H1 (cell line): ENCODE data around the gene JAG2. TPM values are rescaled to one million over a fixed set of nuclear protein-coding genes. Genes with fewer than 3 reads are reported as not detected.
A peak's percentile ranks its signal among the peaks of the same experiment; 100 is the strongest.

Experiments
- ATF2 ChIP-seq: IDR thresholded peaks from 2 replicates; pipeline ENCODE4 v1.6.1; 2012; ENCODE audit warnings: low read length, inconsistent platforms
- BCL11A ChIP-seq, 2 experiments: IDR thresholded peaks; one replicate each; pipeline ENCODE4 v1.6.1; 2011; ENCODE audit warnings: low read depth in 2 of 2, low read length in 2 of 2, mild to moderate bottlenecking in 2 of 2
- CBX5 ChIP-seq: fragments of 300-800, 300-1000 bp; sonication (generic); IDR thresholded peaks from 2 replicates; pipeline ENCODE4 v1.7.1; 2016; ENCODE audit warnings: antibody characterized with exemption, low read length, low read depth
- CREB1 ChIP-seq: IDR thresholded peaks from 2 replicates; pipeline ENCODE4 v1.6.1; 2012; ENCODE audit warnings: inconsistent platforms
- EP300 ChIP-seq, 2 experiments: IDR thresholded peaks; 1 replicate in 1 of 2; 2 replicates in 1 of 2; pipeline ENCODE4 v1.6.1; 2011 to 2012; ENCODE audit warnings: low read depth in 2 of 2, low read length in 2 of 2, mild to moderate bottlenecking in 2 of 2, borderline replicate concordance in 1 of 2, inconsistent platforms in 1 of 2, moderate library complexity in 1 of 2
- EZH2 ChIP-seq: fragments of 200-600 bp; sonication (generic); IDR thresholded peaks from 2 replicates; pipeline ENCODE4 v1.7.1; 2012; ENCODE audit warnings: low read depth, mild to moderate bottlenecking, moderate library complexity, low read length, inconsistent platforms; ENCODE audit not compliant: severe bottlenecking
- GABPA ChIP-seq: IDR thresholded peaks from 2 replicates; pipeline ENCODE4 v1.6.1; 2011; ENCODE audit warnings: mild to moderate bottlenecking, low read length, moderate library complexity, borderline replicate concordance; ENCODE audit not compliant: insufficient read depth
- HDAC2 ChIP-seq, 2 experiments: fragments of 300-600 bp in 1 of 2; sonication (generic) in 1 of 2; IDR thresholded peaks; 2 replicates each; pipeline ENCODE4 v1.6.1; 2011 to 2012; ENCODE audit warnings: low read depth in 2 of 2, low read length in 2 of 2, mild to moderate bottlenecking in 2 of 2, moderate library complexity in 2 of 2, borderline replicate concordance in 1 of 2, inconsistent platforms in 1 of 2
- NANOG ChIP-seq: IDR thresholded peaks from 2 replicates; pipeline ENCODE4 v1.6.1; 2011; ENCODE audit warnings: low read length, low read depth, mild to moderate bottlenecking, inconsistent platforms; ENCODE audit not compliant: insufficient read depth, poor library complexity, severe bottlenecking
- NRF1 ChIP-seq: IDR thresholded peaks from 2 replicates; pipeline ENCODE4 v1.6.1; 2011; ENCODE audit warnings: mild to moderate bottlenecking, low read depth, low read length, improper control_type of control experiment
- PHF8 ChIP-seq: fragments of 200-600 bp; sonication (generic); conservative IDR thresholded peaks from 2 replicates; pipeline ENCODE4 v1.7.1; 2012; ENCODE audit warnings: low read depth, mild to moderate bottlenecking, inconsistent platforms, low read length, moderate library complexity
- POLR2A ChIP-seq, 2 experiments: IDR thresholded peaks; 1 replicate in 1 of 2; 2 replicates in 1 of 2; pipeline ENCODE4 v1.6.1; 2011; ENCODE audit warnings: low read depth in 2 of 2, low read length in 2 of 2, mild to moderate bottlenecking in 2 of 2; ENCODE audit errors: control extremely low read depth in 1 of 2
- POU5F1 ChIP-seq: IDR thresholded peaks from 2 replicates; pipeline ENCODE4 v1.6.1; 2011; ENCODE audit warnings: low read depth, mild to moderate bottlenecking, low read length, moderate library complexity
- RBBP5 ChIP-seq: IDR thresholded peaks from 2 replicates; pipeline ENCODE4 v1.7.1; 2012; ENCODE audit warnings: low read depth, mild to moderate bottlenecking, inconsistent platforms, low read length, moderate library complexity, borderline replicate concordance
- SAP30 ChIP-seq: fragments of 300-600 bp; sonication (generic); IDR thresholded peaks from 2 replicates; pipeline ENCODE4 v1.7.1; 2012; ENCODE audit warnings: low read length, moderate library complexity, mild to moderate bottlenecking, inconsistent platforms; ENCODE audit not compliant: insufficient read depth, insufficient replicate concordance
- SP2 ChIP-seq: IDR thresholded peaks from 2 replicates; pipeline ENCODE4 v1.6.1; 2012; ENCODE audit warnings: mild to moderate bottlenecking, low read length, inconsistent platforms
- SUZ12 ChIP-seq: fragments of 200-600 bp; sonication (generic); IDR thresholded peaks from 2 replicates; pipeline ENCODE4 v1.6.1; 2012; ENCODE audit warnings: mild to moderate bottlenecking, inconsistent platforms, low read length, moderate library complexity, mixed read lengths
- USF2 ChIP-seq: IDR thresholded peaks from 2 replicates; pipeline ENCODE4 v1.6.1; 2011; ENCODE audit warnings: low read length, improper control_type of control experiment
- polyA plus RNA-seq, 7 experiments: library from polyadenylated mRNA; depleted of rRNA in 3 of 7; stranded (reverse) in 5 of 7; unstranded in 2 of 7; fragments of >200 nt in 5 of 7; fragments of 200-250 nt in 2 of 7; gene quantifications; 1 replicate in 5 of 7; 2 replicates in 1 of 7; 4 replicates in 1 of 7; pipeline versions ENCODE4 v1.2.1 to v1.2.3, GENCODE V29; 2011 to 2013; ENCODE audit warnings: missing spikeins in 2 of 7, mixed read lengths in 2 of 7
- total RNA-seq: library from RNA; stranded (reverse); fragmentation: NEBNext Ultra II Directional; extraction: Animal tissue kit (Norgen Biotek cat#: 25700); gene quantifications from 2 replicates; pipeline ENCODE4 v1.2.1, GENCODE V29; 2021
- TF ChIP-seq, protein P1 (sequence below), 3 experiments: IDR thresholded peaks; 1 replicate in 2 of 3; 2 replicates in 1 of 3; pipeline versions ENCODE4 v1.5.1 to v1.6.1; 2011; ENCODE audit warnings: low read length in 3 of 3, mild to moderate bottlenecking in 3 of 3, inconsistent platforms in 2 of 3, low read depth in 1 of 3, moderate library complexity in 1 of 3; ENCODE audit not compliant: insufficient read depth in 1 of 3; ENCODE audit errors: control extremely low read depth in 1 of 3

Gene JAG2
- total and polyA plus RNA-seq, 2 of the 8 experiments (the other 6 are each of a cell fraction or from before 2014, with no cell fraction given) = 2.8 to 6.2 TPM

- no peak for TF ChIP-seq ATF2
- TF ChIP-seq RBBP5 = no peak
- TF ChIP-seq USF2 = no peak
- no peak for TF ChIP-seq SP2
- TF ChIP-seq BCL11A (IDR thresholded peaks at IDR 0.05; ENCODE audit: low read depth in 2 of 2, low read length in 2 of 2) = no peak
- no peak for TF ChIP-seq NRF1
- TF ChIP-seq GABPA = no peak
- no peak for TF ChIP-seq POLR2A (IDR thresholded peaks at IDR 0.05; ENCODE audit: control extremely low read depth in 1 of 2, low read depth in 2 of 2, low read length in 2 of 2)
- no peak for TF ChIP-seq EZH2
- no peak for TF ChIP-seq EP300 (IDR thresholded peaks at IDR 0.05; ENCODE audit: borderline replicate concordance in 1 of 2, low read depth in 2 of 2, low read length in 2 of 2)
- no peak for TF ChIP-seq POU5F1
- no peak for TF ChIP-seq HDAC2 (IDR thresholded peaks at IDR 0.05; ENCODE audit: borderline replicate concordance in 1 of 2, low read depth in 2 of 2, low read length in 2 of 2)
- no peak for TF ChIP-seq SAP30
- no peak for TF ChIP-seq PHF8
- no peak for TF ChIP-seq CBX5
- no peak for TF ChIP-seq SUZ12
- TF ChIP-seq, protein P1, sequence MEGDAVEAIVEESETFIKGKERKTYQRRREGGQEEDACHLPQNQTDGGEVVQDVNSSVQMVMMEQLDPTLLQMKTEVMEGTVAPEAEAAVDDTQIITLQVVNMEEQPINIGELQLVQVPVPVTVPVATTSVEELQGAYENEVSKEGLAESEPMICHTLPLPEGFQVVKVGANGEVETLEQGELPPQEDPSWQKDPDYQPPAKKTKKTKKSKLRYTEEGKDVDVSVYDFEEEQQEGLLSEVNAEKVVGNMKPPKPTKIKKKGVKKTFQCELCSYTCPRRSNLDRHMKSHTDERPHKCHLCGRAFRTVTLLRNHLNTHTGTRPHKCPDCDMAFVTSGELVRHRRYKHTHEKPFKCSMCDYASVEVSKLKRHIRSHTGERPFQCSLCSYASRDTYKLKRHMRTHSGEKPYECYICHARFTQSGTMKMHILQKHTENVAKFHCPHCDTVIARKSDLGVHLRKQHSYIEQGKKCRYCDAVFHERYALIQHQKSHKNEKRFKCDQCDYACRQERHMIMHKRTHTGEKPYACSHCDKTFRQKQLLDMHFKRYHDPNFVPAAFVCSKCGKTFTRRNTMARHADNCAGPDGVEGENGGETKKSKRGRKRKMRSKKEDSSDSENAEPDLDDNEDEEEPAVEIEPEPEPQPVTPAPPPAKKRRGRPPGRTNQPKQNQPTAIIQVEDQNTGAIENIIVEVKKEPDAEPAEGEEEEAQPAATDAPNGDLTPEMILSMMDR (IDR thresholded peaks at IDR 0.05; ENCODE audit: control extremely low read depth in 1 of 3, insufficient read depth in 1 of 3, low read depth in 1 of 3, low read length in 3 of 3) = peak in 2 of 3 experiments; percentile 44 to 48; a peak in 3 of 4 replicates
- no peak for TF ChIP-seq NANOG
- TF ChIP-seq CREB1 = 0 out of 2 replicates have a peak, but pooled peaks have one; percentile 17
Measured at GRCh38 chr14:105207460-105207901, 38.9 kb upstream of the JAG2 start (continued).
